Epithelial cell of esophagus (primary cell): Measurements from ENCODE around the gene FAM184B.

Experiments
- DNase-seq: peaks from one replicate; pipeline ENCODE4 v3.0.0; 2010; ENCODE audit warnings: low read depth
- H3K4me3 ChIP-seq: 2 replicates; pipeline ENCODE4 v1.5.1; 2011; ENCODE audit warnings: mild to moderate bottlenecking, low read length, control low read depth
- TF ChIP-seq, protein P1 (sequence below): IDR thresholded peaks from 2 replicates; pipeline ENCODE4 v1.5.1; 2011; ENCODE audit warnings: low read depth, mild to moderate bottlenecking, low read length, control low read depth, inconsistent platforms; ENCODE audit not compliant: insufficient read depth; ENCODE audit errors: missing control alignments

The FAM184B gene

DNA sequence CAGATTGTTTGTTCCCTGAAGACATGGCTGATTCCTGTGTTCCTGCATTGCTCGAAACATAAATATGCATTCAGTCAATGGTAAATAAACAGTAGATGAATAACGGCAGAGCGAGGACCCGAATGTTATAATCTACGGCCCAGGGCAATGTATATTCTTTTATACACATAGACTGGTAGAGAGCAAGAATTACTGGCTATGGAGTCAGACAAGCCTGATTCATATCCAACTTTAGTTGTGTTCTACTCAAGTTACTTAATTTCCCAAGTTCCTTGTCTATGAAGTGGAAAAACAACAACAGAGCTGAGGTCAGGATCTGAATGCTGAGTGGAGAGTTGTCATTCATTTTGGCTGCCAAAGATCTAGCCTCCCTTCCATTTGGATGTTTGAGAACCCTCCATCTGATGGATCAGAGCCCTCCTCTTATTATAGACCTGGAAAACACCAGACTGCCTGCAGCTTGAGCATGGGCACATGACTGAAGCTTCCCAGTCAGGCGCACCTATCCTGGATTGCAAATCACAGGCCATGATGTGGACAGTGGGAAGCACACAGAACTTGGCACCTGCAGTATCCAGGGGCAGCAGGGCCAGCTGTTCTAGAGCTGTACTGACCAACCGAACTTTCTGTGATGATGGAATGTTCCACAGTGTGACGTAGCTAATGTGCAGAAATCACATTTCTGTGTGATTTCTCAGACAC, 80.1 kb downstream of the FAM184B start:
- peak; percentile 59 for DNase-seq
- H3K4me3 ChIP-seq: no peak overlapping the region
- TF ChIP-seq, protein P1, sequence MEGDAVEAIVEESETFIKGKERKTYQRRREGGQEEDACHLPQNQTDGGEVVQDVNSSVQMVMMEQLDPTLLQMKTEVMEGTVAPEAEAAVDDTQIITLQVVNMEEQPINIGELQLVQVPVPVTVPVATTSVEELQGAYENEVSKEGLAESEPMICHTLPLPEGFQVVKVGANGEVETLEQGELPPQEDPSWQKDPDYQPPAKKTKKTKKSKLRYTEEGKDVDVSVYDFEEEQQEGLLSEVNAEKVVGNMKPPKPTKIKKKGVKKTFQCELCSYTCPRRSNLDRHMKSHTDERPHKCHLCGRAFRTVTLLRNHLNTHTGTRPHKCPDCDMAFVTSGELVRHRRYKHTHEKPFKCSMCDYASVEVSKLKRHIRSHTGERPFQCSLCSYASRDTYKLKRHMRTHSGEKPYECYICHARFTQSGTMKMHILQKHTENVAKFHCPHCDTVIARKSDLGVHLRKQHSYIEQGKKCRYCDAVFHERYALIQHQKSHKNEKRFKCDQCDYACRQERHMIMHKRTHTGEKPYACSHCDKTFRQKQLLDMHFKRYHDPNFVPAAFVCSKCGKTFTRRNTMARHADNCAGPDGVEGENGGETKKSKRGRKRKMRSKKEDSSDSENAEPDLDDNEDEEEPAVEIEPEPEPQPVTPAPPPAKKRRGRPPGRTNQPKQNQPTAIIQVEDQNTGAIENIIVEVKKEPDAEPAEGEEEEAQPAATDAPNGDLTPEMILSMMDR: no peak

DNA sequence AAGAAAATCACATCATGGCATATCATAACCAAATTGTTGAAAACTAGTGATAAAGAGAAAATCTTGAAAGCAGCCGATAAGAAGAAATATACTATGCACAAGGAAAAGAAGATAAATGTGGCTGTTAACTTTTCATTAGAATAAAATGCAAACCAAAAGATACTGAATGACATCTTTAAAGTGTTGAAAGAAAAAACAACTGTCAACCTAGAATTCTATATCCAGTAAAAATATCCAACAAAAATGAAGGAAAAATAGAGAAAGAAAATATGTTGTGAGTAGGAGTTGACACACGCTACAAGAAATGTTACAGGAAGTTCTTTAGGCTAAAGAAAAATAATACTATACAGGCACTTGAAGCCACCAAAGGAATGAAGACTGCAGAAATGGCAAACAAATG, 82.0 kb downstream of the FAM184B start:
- no peak overlapping the region for H3K4me3 ChIP-seq
- TF ChIP-seq, protein P1: no peak
- DNase-seq: no peak

DNA sequence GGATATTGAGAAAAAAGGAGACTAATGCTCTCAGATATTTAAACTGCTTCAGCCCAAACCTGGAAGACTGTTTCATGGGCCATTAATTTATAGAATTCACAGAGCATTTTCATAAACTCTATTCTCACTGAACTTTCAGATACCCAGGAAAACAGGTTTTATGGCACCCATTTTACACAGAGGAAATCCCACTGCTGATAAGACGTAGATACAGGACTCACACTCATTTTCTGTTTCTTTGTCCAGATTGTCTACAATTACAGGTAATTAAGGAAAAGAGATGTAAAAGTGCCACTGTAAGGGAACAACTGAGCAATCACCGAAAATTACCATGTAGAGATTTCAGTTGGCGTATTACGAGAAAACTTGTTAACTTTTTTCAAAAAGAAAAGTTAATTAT, 83.3 kb downstream of the FAM184B start:
- DNase-seq: no peak
- TF ChIP-seq, protein P1: no peak
- H3K4me3 ChIP-seq: no peak overlapping the region

DNA sequence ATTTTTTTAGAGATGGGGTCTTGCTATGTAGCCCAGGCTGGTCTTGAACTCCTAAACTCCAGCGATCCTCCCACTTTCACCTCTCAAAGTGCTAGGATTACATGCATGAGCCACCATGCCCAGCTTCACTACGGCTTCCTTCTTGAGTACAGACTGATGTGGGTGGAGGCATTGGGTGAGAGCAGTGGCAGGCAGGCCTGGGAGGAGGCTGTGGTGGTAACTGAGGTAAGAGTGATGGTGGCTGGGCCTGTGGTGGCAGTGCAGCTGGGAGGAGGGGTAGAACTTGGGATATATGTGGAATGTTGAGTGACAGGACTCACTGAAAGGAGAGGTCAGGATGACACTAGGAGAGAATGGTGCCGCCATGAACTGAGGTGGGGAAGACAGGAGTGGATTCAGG, 86.1 kb downstream of the FAM184B start:
- TF ChIP-seq, protein P1: no peak
- no peak overlapping the region for H3K4me3 ChIP-seq
- DNase-seq: no peak

DNA sequence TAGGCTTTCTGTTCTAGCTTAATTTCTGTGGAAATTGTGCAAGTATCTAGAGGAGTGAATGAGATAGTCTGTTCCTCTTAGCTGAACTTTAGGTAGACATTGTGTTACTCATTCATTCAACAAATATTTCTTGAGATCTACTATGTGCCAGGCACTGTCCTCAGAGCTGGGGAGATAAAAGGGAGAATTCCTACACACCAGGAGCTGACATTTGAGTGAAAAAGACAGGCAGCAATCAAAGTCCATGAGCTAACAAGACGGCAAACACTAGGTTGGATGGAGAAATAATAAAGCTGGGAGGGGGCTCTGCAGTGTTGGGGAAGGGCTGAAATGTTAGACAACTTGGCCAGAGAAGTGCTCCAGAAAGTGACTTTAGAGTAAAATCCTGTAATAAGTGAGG, 86.9 kb downstream of the FAM184B start:
- TF ChIP-seq, protein P1: no peak
- DNase-seq: no peak
- no peak overlapping the region for H3K4me3 ChIP-seq

DNA sequence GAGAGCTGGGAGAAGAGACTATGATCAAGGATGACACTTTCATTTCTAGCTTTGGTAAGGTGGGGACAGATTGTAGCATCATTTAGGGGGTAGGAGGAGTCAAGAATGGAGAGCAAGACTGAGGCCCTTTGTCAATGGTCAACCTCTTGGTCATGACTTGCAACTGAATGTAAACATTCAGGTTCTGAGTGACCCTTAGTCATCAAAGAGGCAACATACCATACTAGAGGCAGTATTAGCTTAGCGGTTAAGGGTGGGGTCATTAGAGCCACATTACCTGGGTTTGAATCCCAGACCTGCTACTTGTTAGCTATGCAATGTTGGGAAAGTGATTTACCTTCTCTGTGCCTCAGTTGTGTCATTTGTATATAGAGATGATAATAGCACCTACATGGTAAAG, 90.5 kb downstream of the FAM184B start:
- TF ChIP-seq, protein P1: no peak
- no peak overlapping the region for H3K4me3 ChIP-seq
- peak; percentile 44 for DNase-seq

DNA sequence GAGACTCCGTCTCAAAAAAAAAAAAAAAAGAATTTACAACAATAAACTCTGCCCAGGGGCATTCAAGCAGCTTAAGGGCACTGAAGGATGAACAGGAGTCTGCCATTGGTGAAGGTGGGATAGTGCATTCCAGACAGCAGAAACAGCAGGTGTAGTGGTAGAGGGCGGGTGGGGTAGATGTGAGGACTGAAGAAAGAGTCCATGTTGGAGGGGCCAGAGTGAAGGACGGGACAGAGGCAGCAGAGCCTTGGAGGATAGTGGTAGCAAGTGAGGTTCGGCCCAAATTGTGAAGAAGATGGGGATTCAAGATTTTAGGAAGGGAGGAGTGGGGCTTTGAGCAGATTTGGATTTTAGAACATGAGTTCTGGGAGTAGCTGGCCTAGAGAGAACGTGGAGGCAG, 91.3 kb downstream of the FAM184B start:
- H3K4me3 ChIP-seq: no peak overlapping the region
- TF ChIP-seq, protein P1: no peak
- no peak for DNase-seq
